Endodermal cell (in vitro differentiated cells): ENCODE data around the gene PADI2. TPM values are rescaled to one million over a fixed set of nuclear protein-coding genes. Genes with fewer than 3 reads are reported as not detected.

ENCODE experiments used
- DNase-seq: peaks from one replicate; pipeline ENCODE4 v3.0.0-alpha.2; 2017
- H3K27ac ChIP-seq: 2 replicates; pipeline ENCODE4 v1.5.1; 2013; ENCODE audit warnings: mild to moderate bottlenecking, low read depth, low read length, moderate library complexity
- H3K27me3 ChIP-seq: 2 replicates; pipeline ENCODE4 v1.6.1; 2013; ENCODE audit warnings: mild to moderate bottlenecking, low read length, moderate library complexity; ENCODE audit not compliant: insufficient read depth, control insufficient read depth, poor library complexity, severe bottlenecking
- H3K36me3 ChIP-seq: 2 replicates; pipeline ENCODE4 v1.7.0; 2013; ENCODE audit warnings: mild to moderate bottlenecking, low read length, moderate library complexity; ENCODE audit not compliant: control insufficient read depth, insufficient read depth
- H3K4me1 ChIP-seq: one replicate; pipeline ENCODE4 v1.7.0; 2013; ENCODE audit warnings: low read length; ENCODE audit not compliant: control insufficient read depth, insufficient read depth
- H3K4me3 ChIP-seq: 2 replicates; pipeline ENCODE4 v1.5.1; 2013; ENCODE audit warnings: mild to moderate bottlenecking, low read length, moderate library complexity
- H3K9ac ChIP-seq: 2 replicates; pipeline ENCODE4 v1.6.1; 2013; ENCODE audit warnings: mild to moderate bottlenecking, low read length, moderate library complexity; ENCODE audit not compliant: poor library complexity, severe bottlenecking; ENCODE audit errors: extremely low read depth
- H3K9me3 ChIP-seq: 2 replicates; pipeline ENCODE4 v1.6.1; 2013; ENCODE audit warnings: mild to moderate bottlenecking, low read length, moderate library complexity; ENCODE audit not compliant: control insufficient read depth
- H3K27ac Mint-ChIP-seq: 2 replicates; pipeline ENCODE4 v1.8.0; 2020; ENCODE audit warnings: mixed read lengths
- H3K27me3 Mint-ChIP-seq: 2 replicates; pipeline ENCODE4 v1.8.0; 2021; ENCODE audit warnings: mild to moderate bottlenecking, mixed read lengths; ENCODE audit not compliant: insufficient read depth
- H3K36me3 Mint-ChIP-seq: 2 replicates; pipeline ENCODE4 v1.8.0; 2020; ENCODE audit warnings: low read depth, mixed read lengths
- H3K4me1 Mint-ChIP-seq: 2 replicates; pipeline ENCODE4 v1.8.0; 2020; ENCODE audit warnings: mixed read lengths
- H3K4me3 Mint-ChIP-seq: 2 replicates; pipeline ENCODE4 v1.8.0; 2020; ENCODE audit warnings: mild to moderate bottlenecking, moderate library complexity, mixed read lengths
- H3K9me3 Mint-ChIP-seq: 2 replicates; pipeline ENCODE4 v1.8.0; 2020; ENCODE audit warnings: mild to moderate bottlenecking, mixed read lengths
- CTCF ChIP-seq: fragments of 200-600 bp; sonication (generic); conservative IDR thresholded peaks from 2 replicates; pipeline ENCODE4 v1.5.0; 2021; ENCODE audit warnings: antibody characterized with exemption, mild to moderate bottlenecking
- WGBS, 2 experiments: methylation state at CpG; one replicate each; pipeline versions ENCODE4 v1.1.5 to v1.1.7; 2013; ENCODE audit warnings: missing lambda C conversion rate in 2 of 2, mixed read lengths in 1 of 2; ENCODE audit not compliant: insufficient coverage in 1 of 2, insufficient read length in 1 of 2; 5-methylcytosine and 5-hydroxymethylcytosine counted together
- total RNA-seq, 2 donors: library from RNA; stranded (reverse); fragmentation: NEBNext Ultra II Directional in 1 of 2; extraction: Animal tissue kit (Norgen Biotek cat#: 25700) in 1 of 2; gene quantifications; 2 replicates in 1 of 2; 3 replicates in 1 of 2; pipeline ENCODE4 v1.2.1, GENCODE V29; 2021

The PADI2 gene
- total RNA-seq, 2 donors from 2014 or later, result 2.0 to 2.7 TPM

- H3K27ac Mint-ChIP-seq, result no peak overlapping the region
- H3K9ac ChIP-seq, result no peak overlapping the region
- peaks cover 50% of the 10 kb centered on the region for H3K36me3 ChIP-seq
- no peak overlapping the region for H3K27ac ChIP-seq
- H3K27me3 Mint-ChIP-seq, result no peaks in the 10 kb centered on the region
- H3K36me3 Mint-ChIP-seq, result peaks cover 42% of the 10 kb centered on the region
- WGBS, 2 experiments, result 86 to 95% methylated on average over 2 to 7 of the region's 7 CpGs
- no peaks in the 10 kb centered on the region for H3K27me3 ChIP-seq
- peaks cover 26% of the 10 kb centered on the region for H3K4me1 Mint-ChIP-seq
- H3K9me3 Mint-ChIP-seq, result no peaks in the 10 kb centered on the region
- no peak overlapping the region for H3K4me3 Mint-ChIP-seq
- no peak for TF ChIP-seq CTCF
- DNase-seq, result no peak
- peaks cover 7% of the 10 kb centered on the region for H3K4me1 ChIP-seq
- no peaks in the 10 kb centered on the region for H3K9me3 ChIP-seq
- no peak overlapping the region for H3K4me3 ChIP-seq
These were observed 101.8 kb downstream of the PADI2 start for GRCh38 chr1:17017435-17017834.

Other genes starting within 250 kb of the PADI2 start
- gene RNU1-2, start 223.5 kb downstream of the PADI2 start, total RNA-seq, result 1,000 to 10,000 TPM; 2,483 to 3,611 TPM
- gene CROCC, start 197.5 kb downstream of the PADI2 start, total RNA-seq, result 10 to 100 TPM; 58.4 to 61.8 TPM
- gene MFAP2, start 138.8 kb downstream of the PADI2 start, total RNA-seq, result 100 to 1,000 TPM; 120 to 170 TPM
- 10 to 100 TPM; 69.4 to 82.6 TPM for gene ATP13A2, start 107.5 kb downstream of the PADI2 start, total RNA-seq
- 10 to 100 TPM; 68.5 to 75.2 TPM for gene SDHB, start 65.4 kb downstream of the PADI2 start, total RNA-seq
- under 1 TPM in 1 of 2 donors, not detected in 1; 0.13 TPM for gene PADI1, start 85.7 kb upstream of the PADI2 start, total RNA-seq
- under 1 TPM; 0.29 to 0.33 TPM for gene PADI3, start 129.6 kb upstream of the PADI2 start, total RNA-seq
- gene PADI4, start 188.7 kb upstream of the PADI2 start, total RNA-seq, result not detected